GM21515 (cell line): ENCODE results near the gene ADSS2.
A peak's percentile ranks its signal among the peaks of the same experiment; 100 is the strongest.
"Not testable (repeated sequence)": the region's sequence is repeated elsewhere in the genome, so short reads cannot be mapped to it uniquely, and the experiment has no call there.

Experiments used
- ATAC-seq: cut with Tn5 transposase; IDR thresholded peaks from one replicate; pipeline ENCODE4 v1.9.1; 2021; ENCODE audit not compliant: unreplicated experiment

Gene ADSS2

GRCh38 chr1:244400974-244401373 lies 50.7 kb downstream of the ADSS2 start:
- no peak for ATAC-seq

GRCh38 chr1:244397131-244397530 lies 54.6 kb downstream of the ADSS2 start:
- no peak for ATAC-seq

GRCh38 chr1:244395965-244396364 lies 55.7 kb downstream of the ADSS2 start:
- ATAC-seq: no peak

GRCh38 chr1:244394826-244395765 lies 56.6 kb downstream of the ADSS2 start:
- ATAC-seq: no peak

- no peak for ATAC-seq
Measured at GRCh38 chr1:244394346-244394745, 57.4 kb downstream of the ADSS2 start.

- ATAC-seq: no peak
Measured at GRCh38 chr1:244393604-244394176, 58.0 kb downstream of the ADSS2 start.

- ATAC-seq: no peak
Measured at GRCh38 chr1:244391761-244392160, 59.9 kb downstream of the ADSS2 start.

GRCh38 chr1:244388961-244389360 lies 62.7 kb downstream of the ADSS2 start:
- ATAC-seq: no peak

GRCh38 chr1:244387415-244387814 lies 64.3 kb downstream of the ADSS2 start:
- no peak for ATAC-seq

- no peak for ATAC-seq
Measured at GRCh38 chr1:244386595-244386994, 65.1 kb downstream of the ADSS2 start.

GRCh38 chr1:244384066-244384465 lies 67.6 kb downstream of the ADSS2 start:
- no peak for ATAC-seq

- no peak for ATAC-seq
Measured at GRCh38 chr1:244383278-244383884, 68.3 kb downstream of the ADSS2 start.

- no peak for ATAC-seq
Measured at GRCh38 chr1:244381878-244382565, 69.7 kb downstream of the ADSS2 start.

- no peak for ATAC-seq
Measured at GRCh38 chr1:244376126-244376525, 75.6 kb downstream of the ADSS2 start.

GRCh38 chr1:244375051-244375450 lies 76.7 kb downstream of the ADSS2 start:
- ATAC-seq: no peak

GRCh38 chr1:244374484-244374883 lies 77.2 kb downstream of the ADSS2 start:
- ATAC-seq: not testable (repeated sequence)

GRCh38 chr1:244371242-244372141 lies 80.2 kb downstream of the ADSS2 start:
- peak; percentile 69 for ATAC-seq

GRCh38 chr1:244370060-244370637 lies 81.6 kb downstream of the ADSS2 start:
- ATAC-seq: no peak

GRCh38 chr1:244369256-244370057 lies 82.3 kb downstream of the ADSS2 start:
- ATAC-seq: no peak
